ENCODE measurements around the gene SNAPC3.
A peak's percentile ranks its signal among the peaks of the same experiment; 100 is the strongest.

SNAPC3 gene

GRCh38 chr9:15492485-15493150, 69.9 kb downstream of the SNAPC3 start:
- DNase-seq (ENCODE audit: low spot score): no peak

GRCh38 chr9:15498246-15498995, 75.7 kb downstream of the SNAPC3 start:
- no peak for DNase-seq (ENCODE audit: low spot score)

DNA sequence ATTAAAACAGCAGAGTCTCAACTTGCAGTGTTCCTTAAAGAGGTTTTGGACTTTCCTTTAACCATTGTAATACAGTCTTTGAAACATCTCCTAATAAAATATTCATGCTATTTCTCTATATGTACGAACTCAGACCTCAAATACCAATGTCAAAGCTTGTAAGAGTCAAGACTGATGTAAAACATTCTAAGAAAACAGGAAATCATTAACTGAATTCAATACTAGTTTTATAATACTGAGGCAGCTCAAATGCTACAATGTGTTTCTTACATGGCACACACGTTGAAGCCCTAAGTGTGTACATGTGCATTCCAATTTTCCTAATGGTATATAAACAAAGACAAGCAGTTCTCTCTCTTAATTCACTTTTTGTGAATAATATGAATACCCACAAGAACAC, 76.5 kb downstream of the SNAPC3 start:
- no peak for DNase-seq (ENCODE audit: low spot score)

DNA sequence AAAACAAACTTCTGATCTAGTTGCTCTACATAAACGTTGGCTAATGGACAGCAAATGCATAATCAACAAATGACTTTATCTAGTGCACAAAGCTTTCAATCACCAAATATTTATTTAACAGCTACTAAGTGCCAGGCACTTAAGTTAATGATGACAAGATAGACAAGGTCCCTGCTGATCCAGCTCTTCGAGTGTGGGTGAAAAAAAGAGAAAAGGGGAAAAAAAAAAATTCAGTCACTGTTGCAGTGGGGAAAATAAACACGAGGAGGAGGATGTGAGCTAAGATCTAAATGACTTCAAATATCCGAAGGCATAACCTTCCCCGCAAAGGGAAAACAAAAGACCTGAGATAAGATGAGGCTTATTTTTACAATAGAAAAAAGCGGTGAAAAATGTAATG, 78.5 kb downstream of the SNAPC3 start:
- no peak for DNase-seq (ENCODE audit: low spot score)

DNA sequence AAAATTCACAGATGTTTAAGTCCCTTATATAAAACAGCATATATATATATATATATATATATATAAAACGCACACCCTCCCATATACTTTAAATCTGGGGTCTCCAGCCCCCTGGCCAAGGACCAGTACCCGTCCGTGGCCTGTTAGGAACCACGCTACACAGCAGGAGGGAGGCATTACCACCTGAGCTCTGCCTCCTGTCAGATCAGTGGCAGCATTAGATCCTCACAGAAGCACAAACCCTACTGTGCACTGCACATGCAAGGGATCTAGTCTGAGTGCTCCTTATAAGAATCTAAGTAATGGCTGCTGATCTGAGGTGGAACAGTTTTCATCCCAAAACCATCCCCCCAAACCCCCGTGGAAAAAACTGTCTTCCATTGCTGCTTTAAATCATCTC, 79.1 kb downstream of the SNAPC3 start:
- DNase-seq (ENCODE audit: low spot score): no peak

- no peak for DNase-seq (ENCODE audit: low spot score)
Observed at GRCh38 chr9:15505921-15506320, 83.2 kb downstream of the SNAPC3 start.

- DNase-seq (ENCODE audit: low spot score): peak; percentile 53
Observed at GRCh38 chr9:15509931-15510788, 87.5 kb downstream of the SNAPC3 start.

DNA sequence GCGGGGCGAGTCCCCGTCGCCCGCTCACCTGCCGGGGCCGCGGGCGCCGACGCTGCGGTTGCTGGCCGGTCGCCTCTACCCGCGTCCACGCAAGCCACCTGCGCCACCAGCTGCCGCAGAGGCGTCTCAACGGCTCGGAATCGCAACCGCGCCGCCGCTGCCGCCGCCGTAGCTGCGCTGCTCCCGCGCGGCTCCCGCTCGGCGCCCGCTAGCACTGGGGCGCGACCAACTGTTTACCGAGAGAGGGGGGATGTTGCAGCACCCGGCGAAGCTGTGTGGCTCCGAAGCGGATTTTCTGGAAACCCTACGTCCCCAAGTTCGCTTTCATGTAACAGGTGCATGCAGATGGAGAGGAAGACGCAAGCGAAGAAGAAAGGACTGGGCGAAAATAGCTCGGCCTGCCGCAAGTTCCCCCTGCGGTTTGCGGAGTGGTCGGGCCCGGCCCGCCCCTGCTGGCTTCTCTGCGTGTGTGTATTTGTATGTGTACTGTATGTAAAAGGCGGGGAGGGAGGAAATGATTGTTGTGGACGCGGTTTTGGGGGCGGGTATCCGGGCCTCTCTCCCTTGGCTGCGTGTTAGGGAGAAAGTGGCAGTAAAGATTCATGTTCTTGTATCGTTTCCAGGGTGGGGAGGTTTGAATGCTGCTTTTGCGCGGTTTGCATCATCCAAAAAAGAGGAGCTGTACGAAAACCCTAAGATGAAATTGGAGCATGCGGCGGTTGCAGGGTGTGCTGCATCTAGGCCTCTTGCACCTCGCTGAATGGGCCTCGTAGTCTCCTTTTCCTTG, 88.3 kb downstream of the SNAPC3 start, which contains the start of gene PSIP1:
Gene PSIP1 (minus strand): TSS at position 182 of the 787 bp plus-strand sequence. CDS start 782 bp downstream, outside the sequence.
- DNase-seq (ENCODE audit: low spot score): peak; percentile 90
